T1000 (cell line): ENCODE results near the gene PEX26.
A peak's percentile ranks its signal among the peaks of the same experiment; 100 is the strongest.

ENCODE experiments used
- DNase-seq: peaks from one replicate; lab custom pipeline; 2025; ENCODE audit warnings: mixed read lengths; lab: John Stamatoyannopoulos, UW

PEX26 gene

DNA sequence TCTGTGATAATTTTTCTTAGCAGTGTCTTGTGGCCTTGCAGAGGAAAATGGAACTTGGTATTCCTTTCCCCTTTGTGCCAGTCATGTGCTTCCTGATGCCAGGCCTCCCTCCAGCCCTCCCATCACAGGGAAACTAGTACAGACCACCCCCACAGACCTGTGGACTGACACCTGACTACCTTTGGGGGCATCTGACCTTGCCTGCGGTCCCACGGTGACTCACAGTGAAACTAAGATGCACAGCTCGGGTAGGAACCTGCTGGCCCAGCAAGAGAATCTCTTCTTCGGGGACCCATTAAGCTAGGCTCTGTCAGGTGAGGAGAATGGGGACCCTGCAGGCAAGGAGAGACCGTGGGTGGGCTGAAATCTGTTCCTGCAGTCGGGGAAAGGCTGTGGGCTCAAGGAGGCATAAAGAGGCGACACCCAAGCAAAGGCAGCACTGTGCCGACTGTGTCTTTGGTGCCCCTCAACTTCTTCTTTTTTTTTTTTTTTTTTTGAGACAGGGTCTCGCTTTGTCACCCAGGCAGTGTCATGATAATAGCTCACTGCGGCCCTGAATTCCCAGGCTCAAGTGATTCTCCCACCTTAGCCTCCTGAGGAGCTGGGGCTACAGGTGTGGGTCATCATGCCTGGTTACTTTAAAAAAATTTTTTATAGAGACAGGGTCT lies 20.8 kb upstream of the PEX26 start:
- DNase-seq, result no peak

DNA sequence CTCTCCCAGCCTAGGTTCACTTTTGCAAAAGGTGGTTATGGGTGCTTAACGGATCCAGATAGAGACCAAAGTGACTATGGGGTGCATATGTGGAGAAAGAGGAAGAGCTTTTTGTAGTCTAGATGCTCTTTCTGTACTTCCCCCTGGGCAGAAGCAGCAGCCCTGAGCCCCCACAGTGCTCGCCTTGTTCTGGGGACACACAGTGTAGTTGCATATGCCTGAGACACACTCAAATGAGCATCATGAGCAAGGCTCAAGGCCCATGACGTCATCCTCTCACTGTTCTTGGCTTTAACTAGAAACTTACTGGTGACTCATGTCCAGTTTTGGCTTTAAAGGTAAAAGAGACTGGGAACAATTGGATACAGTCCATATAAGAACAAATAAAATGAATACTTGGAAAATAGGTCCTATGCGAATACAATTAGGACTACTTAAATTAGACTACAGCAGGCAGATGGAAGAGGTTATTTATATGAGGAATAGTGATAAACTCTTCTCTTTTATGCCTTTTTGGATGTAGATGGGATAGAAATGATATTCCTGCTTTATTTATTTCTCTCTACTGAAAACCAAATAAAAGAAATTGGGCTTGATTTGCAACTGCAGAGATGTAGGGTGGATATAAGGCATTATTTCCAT lies 20.1 kb upstream of the PEX26 start:
- peak; percentile 69 for DNase-seq

DNA sequence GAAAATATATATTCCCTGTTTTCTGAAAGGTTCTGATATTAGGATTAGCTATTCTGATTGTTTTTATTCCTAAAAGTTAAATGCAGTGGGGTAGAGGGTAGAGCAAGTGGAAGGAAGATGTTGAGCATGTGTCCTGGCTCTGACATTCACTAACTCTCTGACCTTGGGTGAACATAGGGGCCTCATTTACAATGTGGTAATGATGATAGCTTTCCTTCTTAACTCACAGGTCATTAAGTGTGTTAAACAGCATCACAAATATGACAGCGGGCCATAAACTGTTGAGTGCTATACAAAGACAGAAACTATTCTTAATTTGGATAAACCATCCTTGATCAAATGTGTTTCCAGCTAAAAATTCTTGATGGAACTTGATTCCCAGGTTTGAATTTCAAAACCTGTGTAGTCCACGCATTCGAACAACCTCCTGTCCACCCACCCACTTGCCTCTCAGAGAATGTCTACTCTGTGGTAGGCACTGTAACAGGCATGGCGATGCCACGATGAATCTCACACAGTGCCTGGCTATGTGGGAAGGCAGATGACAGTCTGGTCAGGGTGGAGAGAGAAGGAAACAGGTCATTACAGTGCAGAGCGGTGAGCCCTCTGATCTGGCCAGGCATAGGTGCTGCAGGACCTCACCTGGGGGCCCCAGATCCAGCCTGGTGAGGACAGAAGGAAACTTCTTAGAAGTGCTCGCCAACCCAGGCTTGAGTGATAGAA lies 19.3 kb upstream of the PEX26 start:
- DNase-seq, result no peak

DNA sequence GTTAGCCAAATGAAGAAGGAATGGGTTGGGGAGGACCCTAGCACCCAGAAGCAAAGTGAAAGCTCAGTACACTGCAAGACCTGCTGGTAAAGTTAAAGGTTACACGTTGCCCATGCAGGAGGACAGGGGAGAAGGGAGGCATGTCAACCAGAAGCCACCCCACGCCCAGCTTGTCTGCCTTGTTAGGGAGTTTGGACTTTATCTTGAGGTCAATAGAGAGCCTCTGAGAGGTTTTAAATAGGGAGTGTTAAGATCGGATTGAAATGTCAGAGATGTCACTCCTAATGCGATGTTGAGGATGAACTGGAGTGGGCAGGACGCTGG lies 18.7 kb upstream of the PEX26 start:
- no peak for DNase-seq

DNA sequence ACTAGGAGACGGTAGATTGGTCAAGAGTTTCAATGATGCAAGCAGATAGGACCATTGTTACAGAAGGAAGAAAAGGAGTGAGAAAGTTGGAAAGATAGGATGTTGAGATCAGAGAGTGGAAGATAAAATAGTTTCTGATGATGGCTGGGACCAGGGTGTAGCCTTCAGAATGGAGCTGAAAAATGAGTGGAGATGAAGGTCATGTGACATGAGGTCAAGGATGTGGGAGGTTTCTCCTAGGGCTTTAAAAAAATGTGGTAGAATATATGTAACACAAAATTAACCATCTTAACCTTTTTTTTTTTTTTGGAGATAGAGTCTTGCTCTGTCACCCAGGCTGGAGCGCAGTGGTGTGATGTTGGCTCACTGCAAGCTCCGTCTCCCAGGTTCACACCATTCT lies 18.3 kb upstream of the PEX26 start:
- no peak for DNase-seq

DNA sequence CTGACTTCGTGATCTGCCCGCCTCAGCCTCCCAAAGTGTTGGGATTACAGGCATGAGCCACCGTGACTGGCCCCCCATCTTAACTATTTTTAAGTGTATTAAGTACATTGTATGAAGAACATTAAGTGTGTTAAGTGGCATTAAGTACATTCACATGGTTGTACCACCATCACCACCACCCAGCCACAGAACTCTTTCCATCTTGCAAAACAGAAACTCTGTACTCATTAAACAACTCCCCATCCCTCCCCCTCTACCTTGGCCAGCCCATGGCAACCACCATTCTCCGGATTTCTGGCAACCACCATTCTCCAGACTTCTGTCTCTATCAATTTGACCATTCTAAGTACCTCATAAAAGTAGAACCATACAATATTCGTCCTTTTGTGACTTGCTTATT lies 17.8 kb upstream of the PEX26 start:
- DNase-seq, result no peak

DNA sequence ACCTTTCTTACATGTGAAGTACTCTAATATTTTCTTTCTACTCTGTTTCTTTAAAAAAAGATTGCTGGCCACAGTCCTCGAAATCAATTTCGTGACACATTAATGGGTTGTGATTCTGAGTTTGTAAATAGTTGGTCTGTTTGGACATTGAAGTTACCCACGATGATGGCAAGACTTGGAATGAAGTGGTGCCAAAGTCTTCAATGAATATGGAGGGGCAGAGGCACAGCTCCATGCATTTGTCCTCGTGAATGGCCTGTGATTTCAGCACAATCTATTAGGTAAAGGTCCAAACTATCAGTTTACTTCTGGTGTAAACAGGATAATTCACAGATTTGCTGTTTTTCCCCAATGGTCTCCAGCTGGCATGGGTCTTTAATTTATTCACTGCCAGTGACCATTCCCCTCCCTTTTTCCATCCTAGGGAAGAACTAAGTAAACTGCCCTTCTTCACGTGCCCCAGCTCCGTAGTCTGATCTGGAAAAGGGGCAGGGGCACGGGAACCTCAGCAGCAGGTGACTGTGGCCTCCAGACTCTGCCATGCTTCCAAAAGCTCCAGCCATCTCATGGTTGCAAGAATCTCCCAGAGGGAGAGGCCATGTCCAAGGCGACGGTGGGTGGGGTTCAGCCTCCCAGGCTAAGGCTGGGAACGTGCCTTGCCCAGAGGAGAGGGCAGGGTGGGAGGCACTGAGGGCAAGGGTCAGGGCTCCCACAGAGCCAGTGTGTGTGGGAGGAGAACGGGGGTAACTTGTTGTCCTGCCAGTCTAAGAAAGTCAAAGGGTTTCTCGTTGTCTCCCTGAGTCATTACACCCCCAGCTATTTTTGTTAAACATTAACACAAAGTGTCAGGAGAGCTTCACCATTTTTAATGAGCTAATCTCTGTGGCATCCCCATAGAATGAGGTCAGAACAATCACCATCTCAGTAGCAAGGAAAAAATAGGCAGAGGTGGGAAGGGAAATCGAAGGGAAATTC lies 16.9 kb upstream of the PEX26 start:
- DNase-seq, result peak; percentile 37

DNA sequence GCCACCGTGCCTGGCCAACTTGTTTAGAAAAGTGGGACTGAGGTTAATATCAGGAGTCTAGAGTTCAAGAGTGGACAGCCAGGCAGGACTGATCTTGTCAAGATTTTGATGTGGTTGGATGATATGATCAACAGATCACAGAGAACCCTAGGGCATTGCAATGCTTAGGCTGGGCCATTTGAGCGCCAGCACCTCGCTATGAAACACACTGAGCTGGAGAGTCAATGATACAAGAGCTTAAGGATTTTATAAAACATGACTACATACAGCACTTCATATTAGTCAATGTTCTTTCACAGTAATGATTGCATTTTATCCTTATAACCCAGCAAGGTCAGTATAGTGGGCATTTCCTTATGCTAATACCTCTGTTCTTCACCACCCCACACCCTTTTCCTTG lies 15.4 kb upstream of the PEX26 start:
- no peak for DNase-seq

DNA sequence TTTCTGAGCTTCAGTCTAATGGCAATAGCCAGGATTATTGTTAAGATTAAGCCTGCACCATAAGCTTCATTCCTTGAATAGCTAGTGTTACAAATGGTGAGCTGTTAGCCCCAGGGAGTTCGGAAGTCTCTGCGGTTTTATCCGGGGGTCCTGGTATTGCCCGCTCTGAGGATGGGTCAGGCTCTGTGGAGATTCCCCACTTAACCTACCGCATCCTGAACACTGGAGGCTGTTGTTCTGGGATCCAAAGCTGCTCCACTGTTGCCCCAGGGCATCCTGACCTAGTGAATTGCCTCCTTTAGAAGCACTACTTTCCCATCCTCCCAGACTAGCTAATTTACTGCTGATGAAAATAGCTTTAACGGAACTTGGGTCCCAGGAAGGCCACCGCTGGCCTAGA lies 14.5 kb upstream of the PEX26 start:
- peak; percentile 89 for DNase-seq

DNA sequence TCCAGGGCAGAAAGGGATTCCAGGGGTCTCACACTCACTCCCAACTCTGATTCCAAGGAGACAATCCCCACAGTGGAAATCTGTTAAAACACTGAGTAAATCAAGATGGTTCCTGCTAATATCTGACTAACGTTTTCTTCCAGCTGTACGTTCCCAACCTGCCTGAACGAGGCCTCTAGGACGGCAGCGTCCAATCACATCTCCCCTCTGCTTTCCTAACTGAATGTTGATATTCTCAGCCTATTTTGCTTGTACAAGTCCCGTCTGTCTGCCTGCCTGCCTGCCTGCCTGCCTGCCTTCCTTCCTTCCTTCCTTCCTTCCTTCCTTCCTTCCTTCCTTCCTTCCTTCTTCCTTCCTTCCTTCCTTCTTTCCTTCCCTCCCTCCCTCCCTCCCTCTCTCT lies 14.1 kb upstream of the PEX26 start:
- DNase-seq, result peak; percentile 62

DNA sequence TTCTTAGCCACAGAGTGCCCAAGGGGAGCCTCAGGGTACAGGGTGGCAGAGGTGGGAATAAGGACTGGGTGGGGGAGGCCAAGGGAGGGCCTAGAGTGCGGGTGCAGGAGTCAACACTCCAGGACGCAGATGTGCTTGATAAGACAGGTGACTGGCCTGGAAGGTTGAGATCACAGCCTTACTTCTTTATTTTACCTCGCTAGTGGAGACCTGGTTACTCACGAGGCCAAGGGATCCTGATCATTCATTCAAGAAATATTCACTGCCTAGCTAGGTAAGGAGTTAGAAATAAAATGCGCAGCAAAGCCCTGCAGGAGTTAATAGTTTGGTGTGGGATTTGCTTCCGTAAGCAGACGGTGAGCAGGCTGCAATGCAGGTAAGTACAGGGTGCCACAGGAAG lies 13.2 kb upstream of the PEX26 start:
- no peak for DNase-seq

DNA sequence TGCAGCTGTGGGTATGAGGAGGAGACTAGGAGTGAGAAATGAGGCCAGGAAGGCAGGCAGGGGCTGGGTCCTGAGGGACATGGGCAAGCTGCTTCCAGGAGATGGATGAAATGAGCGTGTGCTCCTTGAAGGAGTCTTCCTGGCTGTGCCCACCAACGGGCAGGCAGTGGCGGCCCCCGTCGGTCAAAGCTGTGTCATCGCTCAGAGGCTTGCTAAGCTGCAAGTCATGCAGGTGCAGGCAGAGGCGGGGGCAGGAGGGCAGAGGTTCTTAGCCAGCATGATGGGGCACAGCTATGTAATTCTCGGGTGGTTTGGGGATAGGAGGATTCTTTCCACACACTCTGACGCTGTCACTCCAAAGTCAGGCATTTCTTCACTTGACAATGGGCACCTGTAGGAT lies 12.5 kb upstream of the PEX26 start:
- peak; percentile 15 for DNase-seq

DNA sequence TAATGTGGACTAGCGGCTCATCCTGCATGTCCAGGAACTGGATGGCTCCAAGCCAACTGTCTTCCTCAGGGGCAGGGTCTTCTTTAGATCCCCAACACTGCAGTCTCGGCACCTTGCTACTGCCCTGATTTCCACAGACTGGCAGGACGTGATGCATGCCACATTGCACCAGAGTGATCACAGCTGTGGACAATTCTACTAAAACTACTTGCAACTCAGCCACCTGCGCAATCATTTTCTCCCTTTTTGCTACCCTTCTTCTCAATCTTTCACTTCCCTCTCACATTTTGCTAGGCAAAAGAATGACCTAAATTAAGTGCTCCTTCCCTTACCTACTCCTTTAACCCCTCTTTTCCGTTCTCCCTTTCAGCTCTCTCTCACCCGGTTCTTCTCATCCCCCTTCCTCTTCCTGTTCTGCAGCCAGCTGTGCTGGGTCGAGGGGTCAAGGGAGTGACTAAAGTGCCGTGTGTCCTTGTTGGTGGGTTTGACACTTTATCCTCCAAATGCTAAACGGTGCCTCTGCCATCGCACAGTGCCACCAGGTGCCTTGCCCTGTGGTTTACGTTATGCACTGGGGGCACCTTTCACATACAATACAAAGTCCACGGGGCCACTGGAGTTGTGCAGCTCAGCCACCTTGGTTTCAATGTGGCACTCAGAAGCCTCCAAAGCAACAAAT lies 11.5 kb upstream of the PEX26 start:
- DNase-seq, result no peak

DNA sequence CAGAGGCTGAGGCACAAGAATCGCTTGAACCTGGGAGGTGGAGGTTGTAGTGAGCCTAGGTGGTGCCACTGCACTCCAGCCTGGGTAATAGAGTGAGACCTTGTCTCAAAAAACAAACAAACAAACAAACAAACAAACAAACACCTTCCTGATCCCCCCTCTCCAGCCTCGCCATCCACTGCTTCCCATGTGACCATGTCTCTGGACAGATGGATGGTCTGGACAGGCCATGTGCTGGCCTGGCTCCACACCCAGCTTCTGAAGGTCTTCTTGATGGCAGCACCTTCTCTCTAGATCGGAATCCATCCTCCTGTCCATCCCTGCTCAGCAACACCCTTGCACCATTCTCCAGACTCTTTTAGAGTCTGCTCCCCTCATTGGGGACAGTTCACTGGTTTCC lies 10.7 kb upstream of the PEX26 start:
- DNase-seq, result no peak

DNA sequence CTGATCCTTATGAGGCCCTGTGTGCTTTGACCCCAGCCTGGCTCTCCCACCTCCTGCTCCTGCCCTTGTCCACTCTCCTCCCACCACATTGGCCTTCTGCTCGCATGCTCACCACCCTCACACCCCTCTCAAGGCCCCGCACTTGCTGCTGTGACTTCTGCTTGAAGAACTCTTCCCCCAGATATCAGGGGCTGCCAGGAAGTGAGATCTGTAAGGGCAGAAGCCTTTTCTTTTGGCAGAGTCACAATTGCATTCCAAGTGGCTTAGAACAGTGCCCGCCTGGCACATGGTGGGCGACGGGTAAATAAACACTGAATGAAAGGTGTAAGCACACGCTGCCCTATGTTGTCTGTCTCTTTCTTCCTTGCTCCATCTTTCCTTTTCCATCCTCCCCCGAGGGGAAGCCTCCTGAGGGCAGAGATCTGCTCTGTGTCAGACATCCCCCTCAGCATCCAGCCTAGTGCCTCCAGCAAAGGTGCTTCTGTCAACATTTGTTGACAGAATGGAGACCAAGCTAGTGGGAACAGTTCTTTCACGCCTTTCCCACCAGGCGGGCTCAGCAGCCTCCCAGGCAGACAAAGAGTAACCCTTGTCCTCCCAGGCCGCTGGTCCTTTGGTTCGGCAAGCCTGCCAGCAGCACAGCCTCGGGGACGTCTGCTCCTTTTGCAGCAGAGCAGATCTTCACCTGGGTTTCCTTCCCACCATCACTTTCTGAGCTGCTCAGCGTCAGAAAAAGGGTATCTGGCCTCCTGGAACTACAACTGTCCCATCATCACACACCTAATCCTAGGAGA lies 10.0 kb upstream of the PEX26 start:
- no peak for DNase-seq

DNA sequence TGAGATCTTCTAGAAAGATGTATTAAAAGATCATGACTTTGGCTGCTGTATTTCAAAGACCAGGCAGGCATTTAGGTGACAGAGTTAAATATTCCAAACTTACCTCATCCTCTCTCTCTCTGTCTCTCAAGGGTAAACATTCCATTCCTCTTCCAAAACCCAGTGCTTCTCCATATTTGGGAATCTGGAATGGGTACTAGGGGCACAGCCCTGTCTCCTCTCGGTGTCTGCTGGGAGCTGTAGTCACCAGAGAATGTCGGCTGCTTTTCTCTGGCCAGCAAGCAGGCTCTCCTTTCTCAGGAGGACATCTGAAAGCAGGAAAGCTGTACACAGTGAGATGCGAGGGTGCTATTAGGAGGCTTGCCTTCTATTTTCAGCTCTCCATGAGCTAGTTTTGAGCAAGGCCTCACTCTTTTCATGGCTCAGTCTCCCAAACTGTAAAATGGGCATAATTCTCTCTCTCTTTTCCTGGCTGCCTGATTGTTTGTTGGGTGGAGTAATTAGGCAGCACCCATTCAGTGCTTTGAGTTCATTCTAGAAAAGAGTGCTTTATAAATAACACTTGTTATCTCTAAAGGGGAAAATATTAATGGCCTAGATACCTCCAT lies 9.3 kb upstream of the PEX26 start:
- no peak for DNase-seq

DNA sequence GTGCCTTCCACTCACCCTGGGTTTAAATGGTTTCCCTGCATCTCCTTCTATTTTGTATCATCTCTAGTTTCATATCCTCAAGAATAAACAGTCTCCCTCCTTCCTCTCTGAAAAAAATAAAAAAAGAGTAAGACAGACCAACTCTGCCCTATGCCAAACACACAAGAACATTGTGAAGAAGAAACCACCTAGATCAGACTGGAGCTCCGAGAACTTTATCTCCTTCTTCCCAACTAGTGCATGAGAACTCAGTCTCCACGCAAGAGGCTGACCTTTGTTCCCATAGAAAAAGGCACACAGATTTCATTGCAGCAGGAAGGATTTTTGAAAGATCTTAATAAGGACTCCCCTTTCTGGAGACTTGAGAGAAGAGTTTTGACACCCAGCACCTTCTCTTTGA lies 8.7 kb upstream of the PEX26 start:
- no peak for DNase-seq

DNA sequence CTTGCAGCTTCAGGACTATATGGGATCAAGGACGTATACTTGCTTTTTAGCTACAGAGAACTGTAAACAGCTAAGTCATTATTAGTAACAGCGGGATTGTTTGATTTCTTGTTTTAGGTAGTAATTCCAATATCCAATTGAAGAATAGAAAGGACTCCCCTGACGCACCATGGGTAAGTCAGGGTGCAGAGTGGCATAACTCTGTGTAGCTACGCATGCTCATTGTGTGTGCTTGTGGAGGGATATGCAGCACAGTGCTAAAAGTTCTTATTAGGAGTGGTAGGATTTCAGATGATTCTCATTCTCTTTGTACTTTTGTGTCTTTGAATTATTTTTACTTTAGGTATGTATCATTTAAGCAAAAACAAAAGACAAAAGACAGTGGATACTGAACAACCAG lies 7.7 kb upstream of the PEX26 start:
- no peak for DNase-seq

DNA sequence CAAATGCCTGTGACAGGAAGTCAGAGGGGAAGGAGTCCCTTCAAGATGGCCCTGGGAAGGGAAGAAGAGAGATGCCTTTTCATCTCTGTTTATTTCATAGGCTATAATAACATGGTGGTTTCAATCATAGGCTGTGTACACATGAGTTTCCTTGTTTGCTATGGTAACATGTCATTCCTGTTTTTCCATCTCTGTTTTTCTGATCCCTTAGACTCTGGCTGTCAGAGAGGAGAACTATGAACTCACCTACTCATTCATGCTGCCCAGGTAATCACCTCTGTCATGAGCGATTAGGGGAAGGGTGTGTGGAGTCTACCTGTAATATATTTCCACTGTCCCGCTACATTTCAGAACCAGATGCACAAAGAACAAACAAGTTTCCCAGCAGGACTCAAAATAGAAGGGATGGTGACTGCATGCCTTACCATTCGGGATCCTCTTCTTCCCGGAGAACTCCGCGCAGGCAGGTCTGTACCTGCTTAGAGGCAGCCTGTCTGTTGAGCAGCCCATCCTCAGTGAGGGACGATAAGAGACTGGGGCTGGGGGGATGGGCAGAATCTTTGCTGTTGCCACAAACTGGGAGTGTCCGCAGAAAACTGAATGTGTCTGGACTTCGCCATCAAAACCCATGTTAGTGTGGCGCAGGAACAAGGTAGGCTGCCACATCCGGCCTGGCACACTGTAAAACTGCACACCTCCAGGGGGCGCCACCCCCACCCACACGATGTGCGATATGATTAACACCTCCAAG lies 7.1 kb upstream of the PEX26 start:
- DNase-seq, result no peak
